Loucy (cell line): ENCODE data around the gene PDE4A.

ENCODE experiments used
- EZH2phosphoT487 ChIP-seq: fragments of 200-600 bp; IDR thresholded peaks from 2 replicates; pipeline ENCODE4 v1.6.1; 2018; ENCODE audit warnings: antibody characterized with exemption, mild to moderate bottlenecking, moderate library complexity, borderline replicate concordance
- TF ChIP-seq, protein P1 (sequence below): fragments of 200-600 bp; sonication (generic); conservative IDR thresholded peaks from 2 replicates; pipeline ENCODE4 v1.5.1; 2014; ENCODE audit warnings: mild to moderate bottlenecking, antibody characterized with exemption, low read length

DNA sequence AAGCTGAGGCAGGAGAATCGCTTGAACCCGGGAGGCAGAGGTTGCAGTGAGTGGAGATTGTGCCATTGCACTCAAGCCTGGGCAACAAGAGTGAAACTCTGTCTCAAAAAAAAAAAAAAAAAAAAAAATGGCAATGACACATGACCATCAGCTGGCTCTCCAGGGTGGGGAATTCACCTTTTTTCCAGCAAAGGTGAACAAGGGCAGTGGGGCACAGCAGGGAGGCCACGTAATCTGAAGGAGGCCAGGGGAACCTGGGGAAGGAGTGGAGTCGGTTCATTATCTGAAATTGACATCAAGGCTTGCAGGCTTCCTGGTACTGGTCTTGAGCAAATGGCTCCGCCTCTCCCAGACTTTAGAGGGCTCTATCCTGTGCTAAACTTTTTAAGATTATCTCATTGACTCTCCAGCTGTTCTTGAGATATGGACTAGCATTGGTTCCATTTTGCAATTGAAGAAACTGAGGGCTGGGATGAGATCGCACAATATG, 54.7 kb downstream of the PDE4A start:
- TF ChIP-seq, protein P1, sequence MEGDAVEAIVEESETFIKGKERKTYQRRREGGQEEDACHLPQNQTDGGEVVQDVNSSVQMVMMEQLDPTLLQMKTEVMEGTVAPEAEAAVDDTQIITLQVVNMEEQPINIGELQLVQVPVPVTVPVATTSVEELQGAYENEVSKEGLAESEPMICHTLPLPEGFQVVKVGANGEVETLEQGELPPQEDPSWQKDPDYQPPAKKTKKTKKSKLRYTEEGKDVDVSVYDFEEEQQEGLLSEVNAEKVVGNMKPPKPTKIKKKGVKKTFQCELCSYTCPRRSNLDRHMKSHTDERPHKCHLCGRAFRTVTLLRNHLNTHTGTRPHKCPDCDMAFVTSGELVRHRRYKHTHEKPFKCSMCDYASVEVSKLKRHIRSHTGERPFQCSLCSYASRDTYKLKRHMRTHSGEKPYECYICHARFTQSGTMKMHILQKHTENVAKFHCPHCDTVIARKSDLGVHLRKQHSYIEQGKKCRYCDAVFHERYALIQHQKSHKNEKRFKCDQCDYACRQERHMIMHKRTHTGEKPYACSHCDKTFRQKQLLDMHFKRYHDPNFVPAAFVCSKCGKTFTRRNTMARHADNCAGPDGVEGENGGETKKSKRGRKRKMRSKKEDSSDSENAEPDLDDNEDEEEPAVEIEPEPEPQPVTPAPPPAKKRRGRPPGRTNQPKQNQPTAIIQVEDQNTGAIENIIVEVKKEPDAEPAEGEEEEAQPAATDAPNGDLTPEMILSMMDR: no peak
- no peak for TF ChIP-seq EZH2phosphoT487
